GM21529 (cell line): ENCODE data around the gene CENPM.

Source experiments
- ATAC-seq: cut with Tn5 transposase; IDR thresholded peaks from one replicate; pipeline ENCODE4 v1.9.1; 2021; ENCODE audit not compliant: unreplicated experiment

CENPM gene

DNA sequence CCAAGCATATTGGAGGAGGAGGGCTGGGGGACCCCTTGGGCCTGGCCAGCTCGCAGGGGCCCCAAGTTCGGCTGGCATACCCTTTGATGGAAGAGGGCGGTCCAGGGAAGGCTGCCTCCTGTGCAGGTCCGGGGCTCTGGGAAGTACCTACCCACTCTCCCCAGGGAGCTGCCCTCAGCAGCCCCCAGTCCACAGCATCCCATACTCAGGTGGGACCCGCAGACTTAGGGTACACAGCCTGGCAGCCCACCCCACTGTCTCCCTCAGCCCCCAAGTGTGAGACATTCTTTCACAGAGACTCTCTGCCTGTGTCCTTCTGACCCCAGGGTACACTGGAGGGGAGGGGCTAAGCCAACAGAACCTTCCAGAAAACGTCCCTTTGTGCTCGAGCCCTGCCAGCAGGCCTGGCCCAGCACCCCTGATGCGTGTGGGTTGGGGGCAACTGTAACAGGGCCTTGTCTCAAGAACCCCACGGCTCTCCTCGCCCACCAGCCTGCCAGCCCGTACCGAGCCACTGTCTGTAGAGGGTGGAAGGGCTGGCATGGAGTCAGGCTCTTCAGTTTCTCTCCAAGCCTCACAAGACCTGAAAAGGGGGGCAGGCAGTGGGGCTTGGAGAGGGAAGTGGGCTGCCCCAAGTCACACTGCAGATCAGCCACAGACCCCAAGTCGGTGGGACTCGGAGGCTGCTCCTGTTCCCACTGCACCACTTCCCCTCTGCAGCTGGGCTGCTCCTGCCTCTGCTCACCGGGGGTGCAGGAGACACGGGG, 13.4 kb downstream of the CENPM start:
- no peak for ATAC-seq

DNA sequence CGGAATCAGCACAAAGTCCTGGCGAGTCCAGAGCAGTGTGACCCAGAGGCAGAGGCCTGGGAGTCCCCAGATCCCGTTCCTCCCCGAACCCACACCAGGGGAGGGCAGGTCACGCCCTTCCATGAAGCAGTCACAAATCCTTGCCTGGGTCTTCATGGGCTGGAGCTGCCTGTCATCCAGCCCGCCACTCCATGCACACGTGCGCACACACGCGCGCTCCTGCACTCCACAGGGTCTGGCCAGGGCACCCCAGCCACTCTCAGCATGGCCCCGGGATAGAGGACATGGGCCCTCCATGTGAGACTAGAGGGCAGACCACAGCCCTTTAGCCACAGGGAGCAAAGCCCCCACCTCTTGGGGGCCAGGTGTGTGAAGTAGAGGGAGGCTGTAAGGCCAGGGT, 14.6 kb downstream of the CENPM start:
- no peak for ATAC-seq

DNA sequence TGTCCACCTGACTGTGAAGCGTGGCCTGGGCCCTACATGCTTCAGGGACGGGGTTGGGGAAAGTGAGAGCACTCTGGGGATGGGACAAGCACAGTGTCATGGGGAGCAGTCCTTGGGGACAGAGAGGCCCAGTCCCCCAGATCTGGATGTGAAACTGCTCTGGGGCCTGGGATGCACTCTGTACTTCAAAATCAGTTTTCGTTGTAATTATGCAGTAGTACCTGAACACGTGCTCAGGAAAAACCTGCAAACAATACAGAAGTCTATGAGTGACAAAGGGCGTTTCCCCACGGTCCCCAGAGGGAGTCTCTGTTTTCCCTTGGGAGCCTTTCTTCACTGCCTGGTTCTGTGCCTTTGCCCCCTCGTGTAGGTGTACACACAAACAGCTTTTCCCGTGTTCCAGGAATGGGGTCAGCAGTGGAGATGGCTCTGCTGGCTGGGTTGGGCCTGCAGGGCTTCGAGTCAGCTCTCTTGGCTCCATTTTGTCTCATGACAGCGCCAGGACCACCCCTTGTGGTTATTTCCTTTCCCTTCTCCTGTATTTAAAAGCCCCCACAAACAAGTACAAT, 15.2 kb downstream of the CENPM start:
- no peak for ATAC-seq

DNA sequence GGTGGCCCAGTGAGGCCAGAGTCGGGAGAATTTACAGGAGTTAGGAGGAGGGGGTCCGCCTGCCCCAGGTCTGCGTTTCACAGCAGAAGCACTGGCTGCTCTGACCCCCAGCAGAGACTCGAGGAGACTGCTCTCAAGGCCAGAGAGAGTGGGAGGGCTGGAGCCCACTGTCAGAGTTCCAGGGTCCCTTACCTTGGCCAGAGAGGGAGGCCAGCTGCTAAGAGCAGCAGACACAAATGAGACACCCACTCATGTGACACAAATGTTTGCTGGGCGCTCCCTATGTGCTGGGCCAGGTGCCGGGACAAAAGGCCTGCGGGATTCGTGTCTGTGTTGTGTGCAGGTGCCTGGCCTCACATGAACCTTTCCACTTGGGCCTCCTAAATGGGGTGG, 17.5 kb downstream of the CENPM start:
- no peak for ATAC-seq

DNA sequence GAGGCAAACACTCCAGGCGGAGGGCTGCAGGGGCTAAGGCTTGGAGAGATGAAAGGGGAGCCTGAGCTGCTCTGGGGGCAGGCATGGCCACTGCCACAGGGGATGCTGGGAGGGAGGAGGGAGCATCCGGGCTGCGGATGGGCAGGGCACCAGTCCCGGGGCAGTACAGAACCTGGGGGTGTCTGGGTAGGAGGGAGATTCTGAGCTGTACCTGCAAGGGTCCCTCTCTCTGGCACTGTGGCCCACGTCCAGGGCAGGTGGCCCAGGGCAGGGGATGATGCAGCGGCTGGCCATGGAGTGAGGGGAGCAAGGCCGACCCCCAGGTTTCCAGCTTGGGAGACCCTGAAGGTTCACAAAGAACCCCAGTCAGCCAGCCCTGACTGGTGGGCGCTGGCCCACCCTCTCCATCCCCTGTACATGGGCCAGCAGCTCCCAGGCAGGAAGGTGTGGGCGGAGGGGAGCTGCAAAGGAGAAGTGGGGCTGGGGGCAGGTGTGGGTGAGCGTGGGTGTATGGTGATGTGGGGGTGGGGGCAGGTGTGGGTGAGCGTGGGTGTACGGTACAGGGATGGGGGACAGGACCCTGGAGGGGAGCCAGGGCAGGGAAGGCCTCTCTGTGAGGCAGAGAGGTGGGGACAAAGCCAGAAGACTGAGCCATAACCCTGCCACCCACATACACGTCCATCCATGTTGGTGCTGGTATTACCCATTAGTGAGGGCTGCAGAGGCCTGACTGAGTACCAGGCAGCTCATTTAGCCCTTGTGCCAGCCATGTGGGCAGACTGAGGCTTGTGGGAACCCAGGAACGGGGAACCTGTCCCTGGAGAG, 18.1 kb downstream of the CENPM start:
- no peak for ATAC-seq

DNA sequence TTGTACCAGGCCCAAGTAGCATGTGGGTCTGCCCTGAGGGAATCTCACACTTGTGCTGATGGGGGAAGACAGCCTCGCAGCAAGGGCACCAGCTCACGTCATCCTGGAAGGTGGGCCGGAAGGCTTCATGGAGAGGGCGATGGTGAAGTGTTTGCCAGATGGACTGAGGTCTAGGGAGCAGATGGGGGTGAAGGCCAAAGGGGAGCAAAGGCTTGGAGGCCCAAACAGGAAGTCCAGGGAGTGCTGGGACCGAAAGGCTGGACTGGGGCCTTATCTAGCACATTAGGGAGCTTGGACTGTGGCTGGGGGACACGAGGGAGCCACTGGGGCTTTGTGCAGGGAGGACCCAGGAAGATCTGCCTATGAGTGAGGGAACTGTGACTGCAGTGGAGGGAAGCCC, 19.1 kb downstream of the CENPM start:
- no peak for ATAC-seq

DNA sequence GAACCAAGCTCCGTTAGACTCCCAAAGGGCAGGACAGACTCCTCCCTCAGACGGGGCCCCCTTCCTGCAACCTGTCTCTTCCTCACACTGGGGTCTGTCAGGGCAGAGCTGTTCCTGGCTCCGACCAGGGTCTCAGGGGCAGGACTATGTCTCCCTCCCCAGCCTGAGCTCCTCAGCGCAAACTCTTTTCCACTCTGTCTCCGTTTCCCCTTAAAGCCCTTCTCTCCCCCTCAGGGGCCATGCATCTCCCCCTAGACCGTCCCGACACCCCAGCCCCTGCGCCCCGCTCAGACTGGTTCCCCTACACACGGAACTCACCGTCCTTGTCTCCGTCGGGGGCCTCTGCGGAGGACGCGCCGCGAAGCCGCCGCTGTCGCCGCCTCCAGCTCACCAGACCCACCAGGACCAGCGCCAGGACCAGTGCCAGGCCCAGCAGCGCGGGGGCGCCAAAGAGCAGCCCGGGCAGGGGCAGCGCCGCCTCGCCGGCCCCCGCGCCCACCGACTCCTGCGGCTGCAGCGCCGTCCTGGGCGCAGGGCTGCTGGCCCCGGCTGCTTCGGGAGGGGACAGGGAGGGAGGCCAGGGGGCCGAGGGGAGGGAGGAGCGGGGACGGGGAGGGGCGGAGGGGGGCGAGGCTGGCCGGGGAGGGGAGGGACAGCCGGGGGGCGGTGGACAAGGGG, 21.0 kb downstream of the CENPM start:
- ATAC-seq = peak; percentile 36

DNA sequence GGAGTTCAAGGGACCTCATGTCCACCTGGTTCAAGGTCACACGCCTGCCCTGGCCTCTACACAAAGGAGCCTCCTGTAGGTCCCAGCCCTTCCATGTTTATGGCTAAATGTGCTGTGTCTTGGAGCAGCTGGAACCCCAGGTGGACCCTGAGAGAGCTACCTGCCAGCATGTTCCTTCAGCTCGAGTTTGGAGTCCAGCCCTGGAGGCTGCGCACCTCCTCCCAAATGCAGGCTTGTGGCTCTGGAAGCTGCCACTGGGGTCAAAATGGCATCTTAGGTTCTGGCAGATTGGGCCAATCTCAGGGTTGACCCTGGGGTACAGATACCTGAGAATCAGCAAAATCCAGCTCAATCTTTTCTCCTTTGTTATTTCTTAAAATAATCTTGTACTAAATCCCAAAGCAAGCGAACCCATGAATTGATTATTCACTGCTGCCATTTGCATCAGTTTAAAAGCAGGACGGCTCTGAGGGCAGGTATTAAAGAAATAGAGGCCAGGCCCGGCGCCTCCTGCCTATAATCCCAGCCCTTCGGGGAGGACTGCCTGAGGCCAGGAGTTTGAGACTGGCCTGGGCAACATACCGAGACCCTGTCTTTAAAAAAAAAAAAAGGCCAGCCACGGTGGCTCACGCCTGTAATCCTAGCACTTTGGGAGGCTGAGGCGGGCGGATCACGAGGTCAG, 23.2 kb downstream of the CENPM start:
- no peak for ATAC-seq

DNA sequence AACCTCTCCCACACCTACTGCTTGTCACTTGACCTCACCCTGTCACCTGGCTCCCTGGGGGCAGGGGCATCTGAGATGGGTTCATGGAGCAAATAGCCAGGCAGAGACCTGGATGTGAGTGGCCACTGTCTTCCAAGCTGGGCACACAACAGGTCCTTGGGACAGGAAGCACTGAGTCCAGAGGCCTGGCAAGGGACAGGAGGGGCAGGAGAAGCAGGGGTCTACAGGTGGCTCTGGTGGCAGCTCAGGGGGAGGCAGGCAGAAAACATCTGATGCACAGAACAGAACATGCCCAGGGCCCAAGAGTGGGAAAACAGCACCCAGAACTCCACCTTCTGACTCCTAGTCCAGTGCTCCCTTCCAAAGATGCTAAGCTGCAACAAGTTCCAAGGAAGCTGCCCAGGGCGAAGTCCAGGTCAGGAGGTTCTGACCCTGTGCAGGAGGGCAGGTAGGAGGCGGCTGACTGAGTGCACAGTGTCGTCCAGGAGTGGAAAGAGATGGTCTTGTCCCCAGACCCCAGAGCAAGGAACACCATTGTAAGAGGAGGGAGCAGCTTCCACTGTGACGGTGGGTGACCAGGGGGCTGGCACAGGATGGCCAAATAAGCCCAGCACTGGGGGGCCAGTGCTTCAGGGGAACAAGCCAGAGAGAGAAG, 23.9 kb downstream of the CENPM start:
- ATAC-seq = no peak

DNA sequence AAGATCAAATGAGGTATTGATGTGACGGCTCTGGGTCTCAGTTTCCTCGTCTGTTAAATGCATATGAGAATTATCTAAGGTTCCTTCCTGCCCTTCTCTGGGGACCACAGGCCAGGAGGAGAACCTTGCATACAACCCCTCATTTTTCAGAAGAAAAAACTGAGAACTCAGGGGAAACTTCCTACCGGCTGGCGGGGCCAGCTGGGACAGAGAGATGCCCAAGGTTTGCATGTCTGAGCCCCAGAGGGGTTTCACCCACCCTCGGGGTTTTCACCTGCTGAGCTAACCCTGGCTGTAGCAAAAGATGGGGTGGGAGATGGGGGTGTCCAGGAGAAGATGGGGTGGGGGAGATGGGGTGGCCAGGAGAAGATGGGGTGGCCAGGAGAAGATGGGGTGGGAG, 24.6 kb downstream of the CENPM start:
- no peak for ATAC-seq

DNA sequence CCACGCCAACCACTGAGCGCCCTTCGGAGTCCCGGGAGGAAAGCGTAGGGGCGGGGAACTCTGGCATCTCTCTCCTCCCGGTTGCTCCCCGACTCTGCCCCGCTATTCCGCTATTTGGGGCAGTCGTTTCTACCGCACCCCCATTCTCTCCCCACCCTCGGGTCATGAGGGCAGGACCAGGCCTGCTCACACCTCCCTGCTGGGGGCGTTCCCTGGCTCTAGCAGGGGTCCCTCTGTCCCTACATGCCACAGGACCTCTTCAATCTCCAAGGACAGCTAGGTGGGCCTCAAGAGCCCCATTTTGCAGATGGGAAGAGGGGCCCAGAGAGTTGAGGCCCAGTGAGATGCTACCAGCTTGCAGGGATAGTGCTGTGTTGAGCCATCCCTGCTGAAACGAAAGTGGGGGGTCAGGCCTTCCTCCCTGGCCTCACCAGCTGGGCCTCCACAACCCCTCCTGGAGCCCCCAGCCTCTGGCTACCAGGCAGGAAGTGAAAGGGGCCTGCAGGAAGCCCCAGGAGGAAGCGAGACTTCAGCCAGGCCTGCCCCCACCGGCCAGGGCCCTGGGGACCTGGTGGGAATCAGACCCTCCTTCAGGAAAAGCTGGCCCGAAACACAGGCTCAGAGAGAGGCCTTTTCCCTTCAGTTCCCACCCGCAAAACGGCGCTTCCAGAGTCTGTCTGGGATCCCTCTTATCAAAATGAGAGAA, 26.5 kb downstream of the CENPM start:
- peak; percentile 23 for ATAC-seq

DNA sequence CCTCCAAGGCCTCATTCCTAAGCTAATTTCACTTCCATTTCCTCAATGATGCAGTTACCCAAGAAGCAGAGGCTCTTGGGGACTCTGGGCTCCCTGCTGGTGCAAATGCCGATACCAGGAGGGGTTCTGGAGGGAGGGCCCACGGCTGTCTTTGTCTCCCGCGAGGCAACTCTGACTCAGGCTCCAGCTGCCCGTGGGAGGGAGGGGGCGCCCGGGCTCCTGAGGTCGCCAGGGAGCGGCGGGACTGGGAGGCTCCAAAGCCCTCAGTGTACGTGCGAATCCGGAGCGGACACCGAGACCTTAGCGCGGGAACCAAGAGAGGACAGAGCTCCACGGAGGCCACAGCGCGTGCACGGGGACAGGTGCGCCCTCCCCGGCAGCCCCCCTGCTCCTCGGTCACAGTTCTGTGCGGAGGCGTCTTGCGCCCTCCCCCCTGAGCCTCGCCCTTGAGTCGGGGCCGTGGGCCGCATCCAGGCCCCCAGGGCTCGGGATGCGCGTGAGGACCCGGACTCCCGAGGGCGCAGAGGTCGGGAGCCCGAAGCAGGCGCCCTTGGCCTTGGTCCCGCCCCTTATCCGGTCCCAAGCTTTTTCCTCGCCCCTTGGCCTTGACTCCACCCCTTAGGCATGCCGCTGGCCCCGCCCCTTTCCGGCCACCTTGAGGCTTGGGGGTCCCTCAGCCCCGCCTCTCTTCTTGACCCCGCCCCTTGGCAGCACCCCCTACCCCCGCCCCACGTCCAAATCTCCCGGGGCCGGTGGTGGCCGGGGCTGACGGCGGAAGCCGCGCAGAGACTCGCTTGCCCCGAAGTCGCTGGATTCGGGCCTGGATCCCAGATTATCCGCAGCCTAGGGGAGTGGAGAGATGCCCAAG, 27.4 kb downstream of the CENPM start:
- ATAC-seq = peak; percentile 39

DNA sequence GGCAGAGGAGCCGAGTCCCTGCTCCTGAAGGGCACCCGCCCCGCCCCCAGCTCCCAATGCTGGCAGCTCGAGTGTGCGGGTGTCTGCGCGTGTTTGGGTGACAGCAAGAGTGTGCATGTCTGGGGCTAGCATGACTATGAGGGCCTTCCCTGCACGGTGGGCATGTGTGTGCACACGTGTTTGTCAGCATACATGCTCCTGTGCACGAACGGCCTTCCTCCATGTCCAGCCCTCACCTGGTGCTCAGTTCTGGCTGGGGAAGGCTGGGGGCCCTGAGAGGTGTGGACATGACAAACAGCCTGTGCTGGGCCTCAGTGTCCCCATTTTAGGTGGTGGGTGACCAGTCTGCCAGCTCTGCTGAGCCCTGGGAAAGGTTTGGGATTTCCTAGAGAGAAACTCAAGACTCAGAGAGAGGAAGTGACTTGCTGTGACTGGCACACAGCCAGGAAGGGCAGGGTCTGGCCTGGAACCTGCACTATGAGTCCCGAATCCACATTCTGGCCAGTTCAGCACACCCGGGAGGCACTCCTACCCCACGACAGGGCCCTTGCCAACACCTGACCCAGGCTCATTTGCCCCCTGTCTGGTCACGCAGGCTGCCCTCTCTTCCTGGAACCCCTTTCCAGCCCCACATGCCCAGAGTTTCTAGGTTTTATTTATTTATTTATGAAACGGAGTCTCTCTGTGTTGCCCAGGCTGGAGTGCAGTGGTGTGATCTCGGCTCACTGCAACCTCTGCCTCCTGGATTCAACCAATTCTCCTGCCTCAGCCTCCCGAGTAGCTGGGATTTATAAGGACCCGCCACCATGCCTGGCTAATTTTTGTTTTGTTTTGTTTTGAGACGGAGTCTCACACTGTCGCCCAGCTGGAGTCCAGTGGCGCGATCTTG, 28.8 kb downstream of the CENPM start:
- no peak for ATAC-seq

DNA sequence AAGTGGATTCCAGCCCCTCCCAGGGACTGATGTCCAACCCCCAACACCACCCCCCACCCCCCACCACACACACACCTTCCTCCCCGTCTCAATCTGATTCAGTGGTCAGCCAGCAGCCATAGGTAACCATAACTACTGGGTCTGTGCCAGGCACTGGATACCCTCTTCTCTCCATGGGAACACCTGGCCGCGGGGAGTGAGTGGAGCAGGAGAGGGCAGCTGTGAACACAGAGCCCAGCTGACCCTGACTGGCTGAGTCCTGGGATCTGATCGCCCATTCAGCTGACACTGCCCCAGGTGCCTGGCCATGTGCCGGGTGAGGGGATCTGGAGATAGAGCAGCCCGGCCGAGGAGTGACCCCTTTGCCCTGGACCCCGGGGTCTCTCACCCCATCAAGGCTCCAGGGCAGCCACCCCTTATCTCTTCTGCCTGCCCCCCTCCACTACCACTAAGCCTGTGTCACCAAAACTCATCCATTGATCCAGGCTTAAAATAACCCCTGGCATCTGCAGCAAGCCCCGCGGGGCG, 29.5 kb downstream of the CENPM start:
- no peak for ATAC-seq

DNA sequence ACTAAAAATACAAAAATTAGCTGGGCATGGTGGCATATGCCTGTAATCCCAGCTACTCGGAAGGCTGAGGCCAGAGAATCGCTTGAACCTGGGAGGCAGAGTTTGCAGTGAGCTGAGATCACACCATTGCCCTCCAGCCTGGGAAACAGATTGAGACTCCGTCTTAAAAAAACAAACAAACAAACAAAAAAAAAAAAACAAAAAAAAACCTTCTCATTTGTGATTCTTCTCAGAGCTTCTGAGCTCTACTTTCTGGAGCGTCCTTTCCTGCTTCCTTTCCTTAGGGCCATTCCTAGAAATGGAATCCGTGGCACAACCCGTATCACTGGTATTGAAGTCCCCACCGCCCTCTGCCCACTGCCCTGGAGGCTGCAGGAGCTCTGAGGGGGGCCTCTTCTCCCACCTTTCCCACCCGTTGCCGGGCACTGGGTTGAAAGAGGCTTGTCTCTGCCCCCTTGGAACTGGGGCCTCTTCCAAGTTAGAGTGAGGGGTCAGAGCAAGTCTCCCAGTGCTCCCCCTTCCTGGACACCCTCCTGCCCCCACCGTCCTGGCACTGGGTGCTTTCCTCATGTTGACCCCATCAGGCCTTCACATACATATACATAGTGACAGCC, 30.1 kb downstream of the CENPM start:
- no peak for ATAC-seq

DNA sequence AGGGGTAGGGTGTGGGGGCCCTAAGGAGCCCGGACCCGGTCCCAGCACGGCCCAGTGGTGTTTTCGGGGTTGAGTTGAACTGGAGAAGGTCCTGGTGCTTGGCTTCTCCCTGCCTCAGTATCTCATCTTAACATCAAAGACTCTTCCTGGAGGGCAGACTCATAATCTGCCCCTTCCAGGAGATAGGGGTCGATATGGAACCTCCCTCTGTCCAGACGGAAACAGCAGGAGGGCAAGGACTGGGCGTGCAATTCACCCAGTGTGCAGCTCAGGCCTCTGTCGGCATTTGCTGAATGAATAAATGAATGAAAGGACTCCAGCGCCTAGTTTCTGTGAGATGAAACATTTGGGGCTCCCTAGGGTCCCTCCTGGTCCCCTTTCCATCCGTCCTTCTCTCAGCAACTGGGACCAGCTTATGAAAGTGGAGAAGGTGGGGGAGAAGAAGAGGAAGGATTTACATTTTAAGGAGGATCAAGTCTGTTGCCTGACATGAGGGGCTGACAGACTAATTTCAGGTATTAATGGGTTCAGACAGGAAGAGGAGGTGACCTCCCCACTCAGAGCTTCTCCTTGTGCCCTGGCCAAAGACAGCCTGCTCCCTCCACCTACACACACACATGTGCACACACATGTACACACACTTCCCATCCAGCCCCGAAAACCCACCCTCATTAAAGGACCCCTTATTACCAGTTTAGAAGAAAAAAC, 31.0 kb downstream of the CENPM start:
- no peak for ATAC-seq
